ENCODE results near the gene LSP1. TPM values are rescaled to one million over a fixed set of nuclear protein-coding genes. Genes with fewer than 3 reads are reported as not detected.

Gene LSP1
- total and polyA plus RNA-seq, 2 of the 8 experiments (the other 6 are each of a cell fraction or from before 2014, with no cell fraction given): 0.03 TPM; not detected in 1

GRCh38 chr11:1853376-1854131, 670 bp downstream of the LSP1 start (continued):
- TF ChIP-seq CBX5 (IDR thresholded peaks at IDR 0.05; ENCODE audit: low read depth, low read length): no peak
- TF ChIP-seq BACH1 (IDR thresholded peaks at IDR 0.05; ENCODE audit: low read length): no peak
- no peak for TF ChIP-seq NRF1 (IDR thresholded peaks at IDR 0.05; ENCODE audit: low read depth, low read length)
- TF ChIP-seq RBBP5 (IDR thresholded peaks at IDR 0.05; ENCODE audit: borderline replicate concordance, low read depth, low read length): no peak
- TF ChIP-seq MAFK (IDR thresholded peaks at IDR 0.05; ENCODE audit: low read depth, low read length): no peak
- TF ChIP-seq EP300 (IDR thresholded peaks at IDR 0.05; ENCODE audit: borderline replicate concordance in 1 of 2, low read depth in 2 of 2, low read length in 2 of 2): no peak
- TF ChIP-seq HDAC2 (IDR thresholded peaks at IDR 0.05; ENCODE audit: borderline replicate concordance in 1 of 2, low read depth in 2 of 2, low read length in 2 of 2): no peak
- no peak for TF ChIP-seq CEBPB (IDR thresholded peaks at IDR 0.05; ENCODE audit: low read depth, low read length)

Measured in H1 (cell line).